Measurements from ENCODE around the gene AP3S2.
"Not testable (repeated sequence)": the region's sequence is repeated elsewhere in the genome, so short reads cannot be mapped to it uniquely, and the experiment has no call there.

The AP3S2 gene

GRCh38 chr15:89903858-89904130 is 10.0 kb upstream of the AP3S2 start:
- no peak for DNase-seq

GRCh38 chr15:89903015-89903857 is 9.4 kb upstream of the AP3S2 start:
- DNase-seq = no peak

- DNase-seq = no peak
These were observed 7.1 kb upstream of the AP3S2 start for GRCh38 chr15:89900849-89901248.

GRCh38 chr15:89899951-89900567 is 6.3 kb upstream of the AP3S2 start:
- DNase-seq = no peak

GRCh38 chr15:89899295-89899945 is 5.6 kb upstream of the AP3S2 start:
- DNase-seq = no peak

GRCh38 chr15:89898614-89899294 is 5.0 kb upstream of the AP3S2 start:
- peak in 6 of 51 donors; percentile 2 to 26 (median 16) for DNase-seq

- no peak for DNase-seq
These were observed 4.4 kb upstream of the AP3S2 start for GRCh38 chr15:89898146-89898545.

GRCh38 chr15:89893027-89893426 is 767 bp downstream of the AP3S2 start:
- DNase-seq = no peak

- DNase-seq = no peak
These were observed 5.5 kb downstream of the AP3S2 start for GRCh38 chr15:89888214-89888804.

- DNase-seq = no peak
These were observed 8.2 kb downstream of the AP3S2 start for GRCh38 chr15:89885611-89886010.

- DNase-seq = not testable (repeated sequence)
These were observed 8.6 kb downstream of the AP3S2 start for GRCh38 chr15:89885179-89885578.

- no peak for DNase-seq
These were observed 10.3 kb downstream of the AP3S2 start for GRCh38 chr15:89883518-89883917.

GRCh38 chr15:89880727-89881126 is 13.1 kb downstream of the AP3S2 start:
- DNase-seq = no peak

GRCh38 chr15:89878323-89878722 is 15.5 kb downstream of the AP3S2 start:
- DNase-seq = no peak

- no peak for DNase-seq
These were observed 16.7 kb downstream of the AP3S2 start for GRCh38 chr15:89877083-89877425.

GRCh38 chr15:89876396-89877082 is 17.3 kb downstream of the AP3S2 start:
- no peak for DNase-seq

GRCh38 chr15:89875741-89876140 is 18.1 kb downstream of the AP3S2 start:
- peak in 1 of 51 donors; percentile 2 for DNase-seq

- DNase-seq = peak in 48 of 51 donors; percentile 4 to 84 (median 54)
These were observed 18.7 kb downstream of the AP3S2 start for GRCh38 chr15:89874926-89875564.

GRCh38 chr15:89870688-89871288 is 23.0 kb downstream of the AP3S2 start:
- no peak for DNase-seq

GRCh38 chr15:89870006-89870405 is 23.8 kb downstream of the AP3S2 start:
- DNase-seq = no peak

Measured in hypothalamus (tissue), 51 donors.